Dermis blood vessel endothelial cell (primary cell): Measurements from ENCODE around the gene TMEM232. TPM values are rescaled to one million over a fixed set of nuclear protein-coding genes. Genes with fewer than 3 reads are reported as not detected.

Source experiments
- DNase-seq: peaks from one replicate; pipeline ENCODE4 v3.0.0; 2010
- total RNA-seq: library from RNA; depleted of rRNA; stranded (reverse); fragments of >200 nt; gene quantifications from 2 replicates; pipeline ENCODE4 v1.2.3, GENCODE V29; 2014

Gene TMEM232
- total RNA-seq, 1 donor from 2014 or later, result 1.7 TPM

GRCh38 chr5:110507972-110508371 lies 218.5 kb downstream of the TMEM232 start:
- DNase-seq, result no peak

- DNase-seq, result no peak
Observed at GRCh38 chr5:110506378-110506777, 220.1 kb downstream of the TMEM232 start.

- no peak for DNase-seq
Observed at GRCh38 chr5:110496276-110496675, 230.2 kb downstream of the TMEM232 start.

GRCh38 chr5:110492446-110492845 lies 234.0 kb downstream of the TMEM232 start:
- DNase-seq, result no peak

GRCh38 chr5:110478895-110479294 lies 247.6 kb downstream of the TMEM232 start:
- DNase-seq, result no peak

GRCh38 chr5:110477911-110478310 lies 248.6 kb downstream of the TMEM232 start:
- no peak for DNase-seq

- no peak for DNase-seq
Observed at GRCh38 chr5:110476164-110476563, 250.3 kb downstream of the TMEM232 start.

- DNase-seq, result no peak
Observed at GRCh38 chr5:110475529-110475928, 250.9 kb downstream of the TMEM232 start.

- no peak for DNase-seq
Observed at GRCh38 chr5:110469486-110469885, 257.0 kb downstream of the TMEM232 start.

GRCh38 chr5:110463106-110463505 lies 263.4 kb downstream of the TMEM232 start:
- DNase-seq, result no peak

GRCh38 chr5:110460837-110461236 lies 265.6 kb downstream of the TMEM232 start:
- DNase-seq, result no peak

- DNase-seq, result no peak
Observed at GRCh38 chr5:110458313-110458712, 268.2 kb downstream of the TMEM232 start.

GRCh38 chr5:110442856-110443255 lies 283.6 kb downstream of the TMEM232 start:
- no peak for DNase-seq

- no peak for DNase-seq
Observed at GRCh38 chr5:110441035-110441434, 285.4 kb downstream of the TMEM232 start.

- no peak for DNase-seq
Observed at GRCh38 chr5:110440058-110440457, 286.4 kb downstream of the TMEM232 start.

- no peak for DNase-seq
Observed at GRCh38 chr5:110439296-110439695, 287.2 kb downstream of the TMEM232 start.

GRCh38 chr5:110435207-110435606 lies 291.3 kb downstream of the TMEM232 start:
- DNase-seq, result no peak

- no peak for DNase-seq
Observed at GRCh38 chr5:110431603-110432002, 294.9 kb downstream of the TMEM232 start.

- no peak for DNase-seq
Observed at GRCh38 chr5:110414360-110414759, 312.1 kb downstream of the TMEM232 start.

- DNase-seq, result no peak
Observed at GRCh38 chr5:110413856-110414255, 312.6 kb downstream of the TMEM232 start.

- DNase-seq, result no peak
Observed at GRCh38 chr5:110409571-110409970, 316.9 kb downstream of the TMEM232 start.

GRCh38 chr5:110402562-110402961 lies 323.9 kb downstream of the TMEM232 start:
- DNase-seq, result no peak

GRCh38 chr5:110401881-110402280 lies 324.6 kb downstream of the TMEM232 start:
- no peak for DNase-seq

GRCh38 chr5:110398951-110399350 lies 327.5 kb downstream of the TMEM232 start:
- DNase-seq, result no peak

GRCh38 chr5:110397281-110397680 lies 329.2 kb downstream of the TMEM232 start:
- DNase-seq, result no peak

- DNase-seq, result no peak
Observed at GRCh38 chr5:110386782-110387181, 339.7 kb downstream of the TMEM232 start.
